T47D (cell line): ENCODE measurements around the gene AQP2.

Experiments
- DNase-seq, 2 experiments: peaks; one replicate each; pipeline versions ENCODE4 v3.0.0 to v3.0.0-alpha.2; 2011 to 2012; ENCODE audit warnings: low read depth in 1 of 2, low spot score in 1 of 2
- JUND ChIP-seq: IDR thresholded peaks from 2 replicates; pipeline ENCODE4 v1.6.1; 2012; ENCODE audit warnings: low read depth
- in situ Hi-C: cut with HindIII; loops from 2 replicates; pipeline ENCODE4 v1.10.0; 2016; ENCODE audit warnings: low sequenced_read_pairs, low pct_unique_long_range_greater_than_20kb

Gene AQP2

GRCh38 chr12:49950273-49951251 is at the start of gene AQP2:
TSS of gene AQP2 (plus strand) at chr12:49950737. CDS start at chr12:49950831, 94 bp downstream.
- DNase-seq = no peak
- TF ChIP-seq JUND = no peak
- in situ Hi-C loops = no loop called here

- DNase-seq = no peak
- no peak for TF ChIP-seq JUND
- in situ Hi-C loops = no loop called here
Observed at GRCh38 chr12:49901026-49901425, 49.5 kb upstream of the AQP2 start.

GRCh38 chr12:49901986-49902385 is 48.6 kb upstream of the AQP2 start:
- no peak for TF ChIP-seq JUND
- no peak for DNase-seq
- in situ Hi-C loops = no loop called here

GRCh38 chr12:49902399-49903350 is 47.9 kb upstream of the AQP2 start:
- DNase-seq = no peak
- TF ChIP-seq JUND = no peak
- in situ Hi-C loops = no loop called here

GRCh38 chr12:49903351-49903699 is 47.2 kb upstream of the AQP2 start:
- in situ Hi-C loops = no loop called here
- TF ChIP-seq JUND = no peak
- DNase-seq = no peak

GRCh38 chr12:49903700-49904423 is 46.7 kb upstream of the AQP2 start, which contains the start of gene FAIM2:
TSS of gene FAIM2 (minus strand) at chr12:49903900. CDS start at chr12:49903792, 108 bp downstream.
- no peak for DNase-seq
- no peak for TF ChIP-seq JUND
- in situ Hi-C loops = no loop called here

GRCh38 chr12:49904601-49905000 is 45.9 kb upstream of the AQP2 start:
- no peak for DNase-seq

GRCh38 chr12:49905718-49906314 is 44.7 kb upstream of the AQP2 start:
- no peak for TF ChIP-seq JUND
- DNase-seq = no peak
- in situ Hi-C loops = no loop called here

More at GRCh38 chr12:49904601-49905000, 45.9 kb upstream of the AQP2 start:
- no peak for TF ChIP-seq JUND
- in situ Hi-C loops = no loop called here

- no peak for DNase-seq
- TF ChIP-seq JUND = no peak
- in situ Hi-C loops = no loop called here
Observed at GRCh38 chr12:49907352-49907751, 43.2 kb upstream of the AQP2 start.

- no peak for DNase-seq
- no peak for TF ChIP-seq JUND
- in situ Hi-C loops = no loop called here
Observed at GRCh38 chr12:49909356-49909755, 41.2 kb upstream of the AQP2 start.

GRCh38 chr12:49909826-49910225 is 40.7 kb upstream of the AQP2 start:
- TF ChIP-seq JUND = no peak

More at GRCh38 chr12:49909826-49910225, 40.7 kb upstream of the AQP2 start:
- in situ Hi-C loops = no loop called here
- no peak for DNase-seq
